ENCODE data around the gene PCMTD2. TPM values are rescaled to one million over a fixed set of nuclear protein-coding genes. Genes with fewer than 3 reads are reported as not detected.

The PCMTD2 gene
- total RNA-seq, 1 experiment from 2014 or later, result 52.0 TPM

- no peak overlapping the region for H2AK5ac ChIP-seq (ENCODE audit: insufficient read length, low read length)
- Mint-ChIP-seq H3K36me3 (ENCODE audit: insufficient read depth in 1 of 3, low read depth in 3 of 3) (peaks cover 0 to 1% (median 0%) of the 10 kb centered on the region in 3 experiments; a peak in 2 of 7 replicates), H3K9me3 (no peaks in the 10 kb centered on the region), H3K27ac (no peak overlapping the region), H3K27me3 (ENCODE audit: low read depth) (peaks cover 7% of the 10 kb centered on the region), H3K4me3 (no peak overlapping the region), H3K4me1 (peaks cover 5 to 6% of the 10 kb centered on the region in 2 experiments)
- H2BK15ac ChIP-seq (ENCODE audit: low read depth, low read length), result no peak overlapping the region
- WGBS (ENCODE audit: extremely low coverage, insufficient read length, low lambda C conversion rate), result no CpG with 5 or more reads among the region's 11 CpGs
- no peak overlapping the region for H3K56ac ChIP-seq (ENCODE audit: insufficient read length, low read depth, low read length)
- H4K20me1 ChIP-seq (ENCODE audit: control insufficient read depth, insufficient read depth, insufficient read length), result no peaks in the 10 kb centered on the region
- no peak overlapping the region for H3K18ac ChIP-seq (ENCODE audit: insufficient read length, low read depth, low read length)
- no peak overlapping the region for H4K91ac ChIP-seq (ENCODE audit: insufficient read length, low read depth, low read length)
- H2AFZ ChIP-seq (ENCODE audit: low read length), result no peak overlapping the region
- H2BK20ac ChIP-seq (ENCODE audit: low read depth, low read length, poor library complexity, severe bottlenecking), result no peak overlapping the region
- H3T11ph ChIP-seq (ENCODE audit: low read length), result no peak overlapping the region
- H3K27ac ChIP-seq (ENCODE audit: insufficient read length, low read depth, low read length), result no peak overlapping the region
- H2BK120ac ChIP-seq (ENCODE audit: low read depth, low read length, poor library complexity, severe bottlenecking), result no peak overlapping the region
- no peak overlapping the region for H3K23ac ChIP-seq (ENCODE audit: insufficient read length, low read depth, low read length)
- H3K79me2 ChIP-seq (ENCODE audit: insufficient read depth, low read length), result no peaks in the 10 kb centered on the region
- no peaks in the 10 kb centered on the region for H3K4me1 ChIP-seq (ENCODE audit: insufficient read depth, low read length)
- H2BK12ac ChIP-seq (ENCODE audit: insufficient read length, low read depth, low read length), result no peak overlapping the region
- no peak overlapping the region for H3K9ac ChIP-seq (ENCODE audit: extremely low read depth, insufficient read length, low read length)
- H3K23me2 ChIP-seq (ENCODE audit: insufficient read length, low read depth, low read length, poor library complexity, severe bottlenecking), result no peaks in the 10 kb centered on the region
- no peak overlapping the region for H4K5ac ChIP-seq (ENCODE audit: insufficient read length, low read depth, low read length)
- H3K14ac ChIP-seq (ENCODE audit: insufficient read depth, low read length), result no peak overlapping the region; the same call in 1 of the 2 replicates
- no peak overlapping the region for H2BK5ac ChIP-seq (ENCODE audit: insufficient read length, low read length)
- no peak overlapping the region for H3K4me2 ChIP-seq (ENCODE audit: insufficient read depth, insufficient read length, low read length)
- DNase-seq, result no peak
- no peaks in the 10 kb centered on the region for H3K9me3 ChIP-seq (ENCODE audit: control insufficient read depth, low read depth, low read length)
- no peaks in the 10 kb centered on the region for H3K27me3 ChIP-seq (ENCODE audit: insufficient read depth, low read length)
- H4K8ac ChIP-seq (replicated peaks; ENCODE audit: insufficient read length, low read depth, low read length), result no peak overlapping the region
- H3K4ac ChIP-seq (ENCODE audit: low read depth, low read length), result no peak overlapping the region
- H3K79me1 ChIP-seq (ENCODE audit: insufficient read depth, low read depth, low read length, poor library complexity, severe bottlenecking), result no peaks in the 10 kb centered on the region
- no peak for TF ChIP-seq CTCF (conservative IDR thresholded peaks at IDR 0.05)
These were observed 38.6 kb upstream of the PCMTD2 start for GRCh38 chr20:64216910-64217309.
